IMR-90 (cell line): ENCODE results near the gene SSR2. TPM values are rescaled to one million over a fixed set of nuclear protein-coding genes. Genes with fewer than 3 reads are reported as not detected.

Source experiments
- ATAC-seq: fragments of 200-7000 bp; cut with Tn5 transposase; 2 replicates; pipeline ENCODE4 v1.9.1; 2020; ENCODE audit warnings: low read depth, mild to moderate bottlenecking, moderate library complexity
- BruUV-seq: library from RNA; stranded (reverse); fragments of 400-500 nt; replicated peaks from 2 replicates; lab custom pipeline; 2021; lab: Mats Ljungman, UMichigan
- CTCF ChIA-PET: fragments of 300-600 bp; formaldehyde crosslinking; extraction: SDS; loops from one replicate; lab custom pipeline; 2021; ENCODE audit warnings: antibody characterized with exemption; lab: Yijun Ruan, JAX
- POLR2A ChIA-PET: fragments of 300-600 bp; sonication (Branson Sonifier 250); formaldehyde crosslinking; loops from one replicate; lab custom pipeline; 2022; ENCODE audit warnings: antibody characterized with exemption; ENCODE audit not compliant: unreplicated experiment; lab: Charles Lee
- DNase-seq: peaks from one replicate; pipeline ENCODE4 v3.0.0; 2013
- H2AFZ ChIP-seq: replicated peaks from 2 replicates; pipeline ENCODE3; 2013; ENCODE audit warnings: low read length, mild to moderate bottlenecking; ENCODE audit not compliant: poor library complexity
- H2AK5ac ChIP-seq: 2 replicates; pipeline ENCODE4 v1.6.1; 2013; ENCODE audit warnings: low read depth, low read length, inconsistent platforms
- H2AK9ac ChIP-seq: replicated peaks from 2 replicates; pipeline ENCODE3; 2013; ENCODE audit warnings: mild to moderate bottlenecking, low read depth, low read length, moderate library complexity; ENCODE audit not compliant: poor library complexity
- H2BK120ac ChIP-seq: 2 replicates; pipeline ENCODE4 v1.6.1; 2013; ENCODE audit warnings: low read depth, low read length, inconsistent platforms
- H2BK15ac ChIP-seq: 3 replicates; pipeline ENCODE4 v1.6.1; 2013; ENCODE audit warnings: low read depth, low read length, inconsistent platforms
- H2BK20ac ChIP-seq: 2 replicates; pipeline ENCODE4 v1.6.1; 2013; ENCODE audit warnings: low read depth, mild to moderate bottlenecking, inconsistent platforms, low read length, moderate library complexity
- H2BK5ac ChIP-seq: 2 replicates; pipeline ENCODE4 v1.6.1; 2013; ENCODE audit warnings: mild to moderate bottlenecking, low read depth, low read length, inconsistent platforms; ENCODE audit not compliant: poor library complexity, severe bottlenecking
- H3K14ac ChIP-seq: replicated peaks from 2 replicates; pipeline ENCODE4 v1.6.1; 2013; ENCODE audit warnings: low read depth, low read length, inconsistent platforms
- H3K18ac ChIP-seq: 2 replicates; pipeline ENCODE4 v1.6.1; 2013; ENCODE audit warnings: low read depth, low read length, control low read depth
- H3K23ac ChIP-seq: 2 replicates; pipeline ENCODE4 v1.6.1; 2013; ENCODE audit warnings: low read depth, low read length, inconsistent platforms
- H3K27ac ChIP-seq: 2 replicates; pipeline ENCODE4 v1.5.1; 2013; ENCODE audit warnings: mild to moderate bottlenecking, control low read depth, low read length; ENCODE audit not compliant: insufficient read depth
- H3K27me3 ChIP-seq: 2 replicates; pipeline ENCODE4 v1.6.1; 2013; ENCODE audit warnings: low read length; ENCODE audit not compliant: control insufficient read depth, insufficient read depth
- H3K36me3 ChIP-seq: 2 replicates; pipeline ENCODE4 v1.6.1; 2013; ENCODE audit warnings: low read length, mixed read lengths; ENCODE audit not compliant: control insufficient read depth, insufficient read depth
- H3K4ac ChIP-seq: 2 replicates; pipeline ENCODE4 v1.6.1; 2013; ENCODE audit warnings: low read depth, low read length, inconsistent platforms
- H3K4me1 ChIP-seq: 2 replicates; pipeline ENCODE4 v1.6.1; 2013; ENCODE audit warnings: low read length, mixed read lengths; ENCODE audit not compliant: control insufficient read depth, insufficient read depth
- H3K4me2 ChIP-seq: 2 replicates; pipeline ENCODE4 v1.6.1; 2013; ENCODE audit warnings: low read depth, mild to moderate bottlenecking, control low read depth, low read length, moderate library complexity
- H3K4me3 ChIP-seq: 2 replicates; pipeline ENCODE4 v1.5.1; 2013; ENCODE audit warnings: low read depth, mild to moderate bottlenecking, control low read depth, low read length, moderate library complexity; ENCODE audit not compliant: insufficient read depth
- H3K56ac ChIP-seq: 2 replicates; pipeline ENCODE4 v1.6.1; 2013; ENCODE audit warnings: low read length, inconsistent platforms; ENCODE audit not compliant: insufficient read depth; ENCODE audit errors: extremely low read depth
- H3K79me1 ChIP-seq, 2 experiments: 2 replicates each; pipeline ENCODE4 v1.6.1; 2013; ENCODE audit warnings: low read length in 2 of 2, inconsistent platforms in 1 of 2, low read depth in 1 of 2
- H3K9ac ChIP-seq: 2 replicates; pipeline ENCODE4 v1.6.1; 2013; ENCODE audit warnings: low read depth, low read length, control low read depth
- H3K9me1 ChIP-seq: 2 replicates; pipeline ENCODE4 v1.6.1; 2013; ENCODE audit warnings: low read length, inconsistent platforms; ENCODE audit not compliant: insufficient read depth
- H3K9me3 ChIP-seq: 2 replicates; pipeline ENCODE4 v1.6.1; 2013; ENCODE audit warnings: low read length; ENCODE audit not compliant: control insufficient read depth, insufficient read depth
- H4K20me1 ChIP-seq: 2 replicates; pipeline ENCODE4 v1.6.1; 2013; ENCODE audit warnings: low read length, inconsistent platforms; ENCODE audit not compliant: insufficient read depth
- H4K5ac ChIP-seq: 2 replicates; pipeline ENCODE4 v1.6.1; 2013; ENCODE audit warnings: mild to moderate bottlenecking, low read depth, low read length, control low read depth
- H4K8ac ChIP-seq, 2 experiments: 2 replicates each; pipeline ENCODE4 v1.6.1; 2013; ENCODE audit warnings: low read depth in 2 of 2, low read length in 2 of 2, control low read depth in 1 of 2, inconsistent platforms in 1 of 2
- H4K91ac ChIP-seq: 2 replicates; pipeline ENCODE4 v1.6.1; 2013; ENCODE audit warnings: low read depth, low read length, inconsistent platforms; ENCODE audit not compliant: insufficient read depth
- CEBPB ChIP-seq: IDR thresholded peaks from 2 replicates; pipeline ENCODE4 v1.6.1; 2012; ENCODE audit warnings: low read depth, low read length, improper control_type of control experiment
- MAFK ChIP-seq: IDR thresholded peaks from 2 replicates; pipeline ENCODE4 v1.6.1; 2012; ENCODE audit warnings: low read depth, low read length, improper control_type of control experiment
- MAZ ChIP-seq: IDR thresholded peaks from 2 replicates; pipeline ENCODE4 v1.6.1; 2012; ENCODE audit warnings: low read depth, mild to moderate bottlenecking, low read length, improper control_type of control experiment, moderate library complexity, borderline replicate concordance
- MXI1 ChIP-seq: IDR thresholded peaks from 2 replicates; pipeline ENCODE4 v1.6.1; 2012; ENCODE audit warnings: low read depth, mild to moderate bottlenecking, low read length, moderate library complexity, borderline replicate concordance
- POLR2A ChIP-seq: IDR thresholded peaks from 2 replicates; pipeline ENCODE4 v1.6.1; 2012; ENCODE audit warnings: mild to moderate bottlenecking, low read depth, low read length
- SMC3 ChIP-seq: fragments of 150-350 bp; IDR thresholded peaks from 2 replicates; pipeline ENCODE4 v1.6.1; 2016; ENCODE audit warnings: low read depth, mild to moderate bottlenecking, antibody characterized with exemption, low read length, moderate library complexity
- USF2 ChIP-seq: fragments of 150-350 bp; IDR thresholded peaks from 2 replicates; pipeline ENCODE4 v1.6.1; 2017; ENCODE audit warnings: mild to moderate bottlenecking, antibody characterized with exemption, low read length, low read depth
- WGBS, 2 experiments: methylation state at CpG; one replicate each; pipeline versions ENCODE4 v1.1.5 to v1.1.7; 2013; ENCODE audit warnings: missing lambda C conversion rate in 2 of 2; ENCODE audit not compliant: insufficient read length in 1 of 2; ENCODE audit errors: extremely low coverage in 2 of 2; 5-methylcytosine and 5-hydroxymethylcytosine counted together
- dilution Hi-C: fragments of 300-500 bp; cut with HindIII; formaldehyde crosslinking; loops from one replicate; pipeline ENCODE4 v1.14.3; 2018; ENCODE audit warnings: low sequenced_read_pairs; ENCODE audit not compliant: unreplicated experiment
- in situ Hi-C: fragments of 300-500 bp; cut with MboI; formaldehyde crosslinking; loops from 3 replicates; pipeline ENCODE4 v1.14.3; 2019; ENCODE audit warnings: low sequenced_read_pairs, inconsistent platforms, mixed read lengths
- intact Hi-C: fragments of 100-400 bp; cut with micrococcal nuclease; formaldehyde crosslinking; loops from 2 replicates; pipeline ENCODE4 v1.10.0; 2022
- polyA plus RNA-seq, 3 experiments: library from polyadenylated mRNA; depleted of rRNA; stranded (reverse); fragments of >200 nt; gene quantifications; 2 replicates each; pipeline ENCODE4 v1.2.3, GENCODE V29; 2012; ENCODE audit warnings: low replicate concordance in 1 of 3
- total RNA-seq: library from RNA; depleted of rRNA; stranded (reverse); fragments of >200 nt; gene quantifications from 2 replicates; pipeline ENCODE4 v1.2.3, GENCODE V29; 2012

Gene SSR2
- total and polyA plus RNA-seq, 2 of the 4 experiments (the other 2 are of a cell fraction): 553 to 1,264 TPM

GRCh38 chr1:156001021-156001661 is 19.6 kb downstream of the SSR2 start:
- Histone ChIP-seq H3K9me1 (no peaks in the 10 kb centered on the region), H3K56ac (no peak overlapping the region), H3K4ac (no peak overlapping the region), H3K23ac (no peak overlapping the region), H3K14ac (no peak overlapping the region), H3K4me1 (peaks cover 5% of the 10 kb centered on the region; the same call in 1 of the 2 replicates), H3K36me3 (no peaks in the 10 kb centered on the region), H3K18ac (no peak overlapping the region), H3K27me3 (no peaks in the 10 kb centered on the region), H3K9ac (no peak overlapping the region), H2BK20ac (no peak overlapping the region), H2BK15ac (no peak overlapping the region), H3K79me1 (no peaks in the 10 kb centered on the region), H2AK9ac (no peak overlapping the region), H2BK5ac (no peak overlapping the region), H4K20me1 (no peaks in the 10 kb centered on the region), H3K9me3 (no peaks in the 10 kb centered on the region), H4K91ac (no peak overlapping the region), H2BK120ac (no peak overlapping the region), H2AFZ (no peak overlapping the region), H3K27ac (no peak overlapping the region), H3K4me2 (no peak overlapping the region), H3K4me3 (no peak overlapping the region), H4K8ac (no peak overlapping the region), H2AK5ac (no peak overlapping the region), H4K5ac (no peak overlapping the region)
- dilution Hi-C loops (no loop called here), in situ Hi-C loops (no loop called here), intact Hi-C loops (no loop called here)
- ATAC-seq: no peak
- no TSS peak for BruUV-seq
- TF ChIP-seq USF2: no peak
- no peak for TF ChIP-seq MXI1
- TF ChIP-seq CEBPB: no peak
- no peak for TF ChIP-seq SMC3
- TF ChIP-seq MAFK: no peak
- TF ChIP-seq POLR2A: no peak
- TF ChIP-seq MAZ: no peak
- DNase-seq: no peak
- ChIA-PET CTCF (interaction anchor here (1.0 kb wide), 1 partner anchor 11 kb away, joined by 3 read pairs; no protein-coding TSS in a partner anchor), POLR2A (no interaction called here)
- WGBS, 2 experiments: 75% methylated on average over 5 of the region's 10 CpGs; no CpG with 5 or more reads in 1 of the 2 experiments
